ENCODE results near the gene PIAS3. TPM values are rescaled to one million over a fixed set of nuclear protein-coding genes. Genes with fewer than 3 reads are reported as not detected.

Gene PIAS3
- total and polyA plus RNA-seq, 10 of the 15 experiments (the other 5 are each of a cell fraction or from before 2014, with no cell fraction given) = 0.85 to 14.9 (median 10.6) TPM

DNA sequence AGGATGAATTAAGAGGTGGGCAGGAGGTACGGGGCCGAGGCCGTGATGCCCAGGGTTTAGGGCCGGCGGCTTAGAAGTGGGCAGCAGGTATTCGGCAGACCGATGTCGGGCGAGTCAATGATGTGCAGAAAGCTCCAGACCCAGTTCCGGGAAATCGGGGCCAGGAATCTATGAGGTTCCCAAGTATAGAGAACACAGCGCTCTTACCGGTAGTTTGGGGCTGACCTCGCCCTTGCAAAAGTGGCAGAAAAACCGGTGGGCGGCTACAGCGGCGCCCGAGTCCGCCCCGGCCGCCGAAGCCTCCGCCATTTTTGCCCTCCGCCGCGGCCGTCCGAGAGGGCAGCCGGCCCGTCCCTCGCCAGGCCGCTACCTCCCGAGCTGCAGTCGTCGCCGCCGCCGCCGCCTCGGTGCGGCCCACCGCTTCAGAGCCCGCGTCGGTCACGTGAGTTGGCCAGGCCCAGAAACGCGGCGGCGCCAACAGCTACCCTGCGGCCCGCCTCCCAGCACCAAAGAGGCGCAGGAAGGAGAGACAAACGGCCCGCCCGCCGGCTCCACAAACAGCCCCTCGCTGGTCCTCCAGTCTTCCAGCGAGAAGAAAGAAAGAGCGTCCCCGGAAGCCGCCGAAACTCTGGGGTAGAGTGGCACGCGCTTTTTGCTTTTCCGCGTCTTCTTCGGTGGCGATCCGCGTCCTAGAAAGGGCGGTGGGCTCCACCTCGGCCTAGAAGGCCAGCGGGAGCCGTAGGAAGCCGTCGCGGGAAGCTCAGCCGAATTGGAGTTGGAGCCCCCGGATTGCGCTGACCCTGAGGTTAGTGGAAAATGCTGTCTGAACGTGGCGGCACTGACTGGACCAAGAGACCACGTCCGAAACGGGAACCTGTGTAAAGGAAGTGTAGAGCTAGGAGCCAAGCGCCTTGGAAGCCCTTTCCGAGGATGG is 35.0 kb downstream of the PIAS3 start, which contains the start of the genes POLR3C and RNF115 (continued):
- TF ChIP-seq ZNF687 (IDR thresholded peaks at IDR 0.05) (peak; percentile 90), SPI1 (IDR thresholded peaks at IDR 0.05; ENCODE audit: borderline replicate concordance, insufficient read depth, low read depth, low read length) (no peak), ZNF24 (IDR thresholded peaks at IDR 0.05) (no peak; the same call in 1 of the 2 replicates), EP300 (IDR thresholded peaks at IDR 0.05; ENCODE audit: borderline replicate concordance in 1 of 2, control insufficient read depth in 1 of 2, low read depth in 2 of 2, low read length in 2 of 2) (0 out of 4 replicates have a peak, but pooled peaks of 1 of the 2 experiments have one; percentile 34), RCOR1 (conservative IDR thresholded peaks at IDR 0.05; ENCODE audit: low read depth, low read length) (no peak), ATF3 (IDR thresholded peaks at IDR 0.05; ENCODE audit: borderline replicate concordance, extremely low read depth, low read depth, low read length) (no peak), SP1 (IDR thresholded peaks at IDR 0.05; ENCODE audit: low read depth, low read length) (no peak), ASH2L (IDR thresholded peaks at IDR 0.05; ENCODE audit: borderline replicate concordance, low read depth) (peak; percentile 54; the same call in 1 of the 2 replicates), TCF7 (IDR thresholded peaks at IDR 0.05; ENCODE audit: borderline replicate concordance) (no peak), SMAD5 (IDR thresholded peaks at IDR 0.05; ENCODE audit: low read depth) (peak; percentile 72; the same call in 1 of the 2 replicates), JUND (IDR thresholded peaks at IDR 0.05; ENCODE audit: low read depth, low read length) (no peak), NR2C1 (IDR thresholded peaks at IDR 0.05) (no peak), ZNF384 (IDR thresholded peaks at IDR 0.05; ENCODE audit: borderline replicate concordance, low read depth, low read length) (no peak), CHD4 (IDR thresholded peaks at IDR 0.05) (no peak), CBX3 (IDR thresholded peaks at IDR 0.05; ENCODE audit: borderline replicate concordance, low read depth) (no peak), PRDM15 (CRISPR knock-in tag; IDR thresholded peaks at IDR 0.05) (0 out of 2 replicates have a peak, but pooled peaks have one; percentile 66), BHLHE40 (IDR thresholded peaks at IDR 0.05; ENCODE audit: borderline replicate concordance in 1 of 2, low read depth in 2 of 2, low read length in 1 of 2) (peak; percentile 95 to 99)
- TF ChIP-seq, protein P1, sequence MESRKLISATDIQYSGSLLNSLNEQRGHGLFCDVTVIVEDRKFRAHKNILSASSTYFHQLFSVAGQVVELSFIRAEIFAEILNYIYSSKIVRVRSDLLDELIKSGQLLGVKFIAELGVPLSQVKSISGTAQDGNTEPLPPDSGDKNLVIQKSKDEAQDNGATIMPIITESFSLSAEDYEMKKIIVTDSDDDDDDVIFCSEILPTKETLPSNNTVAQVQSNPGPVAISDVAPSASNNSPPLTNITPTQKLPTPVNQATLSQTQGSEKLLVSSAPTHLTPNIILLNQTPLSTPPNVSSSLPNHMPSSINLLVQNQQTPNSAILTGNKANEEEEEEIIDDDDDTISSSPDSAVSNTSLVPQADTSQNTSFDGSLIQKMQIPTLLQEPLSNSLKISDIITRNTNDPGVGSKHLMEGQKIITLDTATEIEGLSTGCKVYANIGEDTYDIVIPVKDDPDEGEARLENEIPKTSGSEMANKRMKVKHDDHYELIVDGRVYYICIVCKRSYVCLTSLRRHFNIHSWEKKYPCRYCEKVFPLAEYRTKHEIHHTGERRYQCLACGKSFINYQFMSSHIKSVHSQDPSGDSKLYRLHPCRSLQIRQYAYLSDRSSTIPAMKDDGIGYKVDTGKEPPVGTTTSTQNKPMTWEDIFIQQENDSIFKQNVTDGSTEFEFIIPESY (IDR thresholded peaks at IDR 0.05) = no peak
